Calu3 (cell line): ENCODE data around the gene EMILIN3. TPM values are rescaled to one million over a fixed set of nuclear protein-coding genes. Genes with fewer than 3 reads are reported as not detected.

Source experiments
- BruUV-seq: library from RNA; stranded (reverse); fragments of 400-500 nt; replicated peaks from 2 replicates; lab custom pipeline; 2021; lab: Mats Ljungman, UMichigan
- CTCF ChIA-PET: fragments of 300-600 bp; sonication (Branson Sonifier 250); formaldehyde crosslinking; loops from one replicate; lab custom pipeline; 2022; ENCODE audit warnings: antibody characterized with exemption; lab: Charles Lee
- DNase-seq: peaks from one replicate; pipeline ENCODE4 v3.0.0; 2022
- H3K27ac Mint-ChIP-seq: one replicate; pipeline ENCODE4 v1.8.0; 2022; ENCODE audit warnings: mixed read lengths; ENCODE audit not compliant: unreplicated experiment
- H3K27me3 Mint-ChIP-seq: one replicate; pipeline ENCODE4 v1.8.0; 2022; ENCODE audit warnings: mixed read lengths; ENCODE audit not compliant: unreplicated experiment
- H3K36me3 Mint-ChIP-seq: one replicate; pipeline ENCODE4 v1.8.0; 2022; ENCODE audit warnings: mild to moderate bottlenecking, moderate library complexity, mixed read lengths; ENCODE audit not compliant: insufficient read depth, unreplicated experiment
- H3K4me1 Mint-ChIP-seq: one replicate; pipeline ENCODE4 v1.8.0; 2022; ENCODE audit warnings: mild to moderate bottlenecking, low read depth, mixed read lengths; ENCODE audit not compliant: unreplicated experiment
- H3K4me3 Mint-ChIP-seq: one replicate; pipeline ENCODE4 v1.8.0; 2022; ENCODE audit warnings: mild to moderate bottlenecking, low read depth, moderate library complexity, mixed read lengths; ENCODE audit not compliant: unreplicated experiment
- H3K9me3 Mint-ChIP-seq: one replicate; pipeline ENCODE4 v1.8.0; 2022; ENCODE audit warnings: low read depth, mixed read lengths; ENCODE audit not compliant: unreplicated experiment
- CTCF ChIP-seq: fragments of 200-600 bp; IDR thresholded peaks from one replicate; pipeline ENCODE4 v1.8.0; 2022; ENCODE audit warnings: antibody characterized with exemption; ENCODE audit not compliant: unreplicated experiment
- intact Hi-C: fragments of 100-400 bp; cut with micrococcal nuclease; formaldehyde crosslinking; loops from one replicate; pipeline ENCODE4 v1.10.0; 2022; ENCODE audit not compliant: unreplicated experiment
- total RNA-seq: library from RNA; stranded (reverse); gene quantifications from 2 replicates; pipeline ENCODE4 v1.2.3, GENCODE V29; 2022

EMILIN3 gene
- total RNA-seq, 1 experiment from 2014 or later, result not detected

DNA sequence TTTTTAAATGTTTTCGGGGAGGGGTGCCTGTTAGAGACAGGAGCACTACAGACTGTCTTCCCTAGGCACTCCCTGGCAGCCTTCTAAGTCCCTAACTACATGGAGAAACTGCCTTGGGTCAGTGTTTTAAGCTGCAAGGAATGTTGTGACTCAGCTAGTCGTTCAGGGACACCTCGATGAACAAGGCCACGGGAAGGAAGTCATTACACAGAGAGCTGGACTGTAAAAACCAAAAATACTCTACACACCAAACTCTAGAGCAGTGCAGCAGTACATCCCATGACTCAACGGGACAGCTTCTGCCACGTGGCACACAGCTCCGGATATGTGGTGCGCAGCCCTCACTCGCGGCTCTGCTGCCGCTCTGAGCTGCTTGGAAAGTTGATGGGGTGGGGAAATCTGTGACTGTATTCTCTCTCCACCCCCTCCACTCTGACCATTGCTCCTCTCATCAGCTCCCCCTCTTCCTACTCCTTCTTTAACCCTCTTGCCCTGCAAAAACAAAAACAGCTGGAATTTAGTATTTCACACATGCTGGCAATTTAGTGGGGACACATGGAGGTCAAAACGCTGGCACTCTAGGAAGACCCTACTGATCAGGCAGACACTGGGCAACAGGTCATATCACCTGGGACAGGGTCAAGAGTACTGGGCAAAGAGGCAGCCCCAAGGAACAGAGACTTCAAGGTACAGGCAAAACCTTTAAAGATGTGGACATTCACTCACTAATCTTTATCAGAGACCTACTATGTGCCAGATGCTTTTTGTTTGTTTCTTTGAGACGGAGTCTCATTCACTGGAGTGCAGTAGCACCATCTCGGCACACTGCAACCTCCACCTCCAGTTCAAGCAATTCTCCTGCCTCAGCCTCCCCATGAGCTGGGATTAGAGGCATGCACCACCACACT, 36.9 kb downstream of the EMILIN3 start:
- Mint-ChIP-seq H3K27ac (peak overlapping the region; percentile 20), H3K36me3 (no peaks in the 10 kb centered on the region), H3K4me1 (peaks cover 18% of the 10 kb centered on the region), H3K4me3 (no peak overlapping the region), H3K27me3 (no peaks in the 10 kb centered on the region), H3K9me3 (no peaks in the 10 kb centered on the region)
- no TSS peak for BruUV-seq
- peak; percentile 41 for DNase-seq
- TF ChIP-seq CTCF, result no peak
- CTCF ChIA-PET, result interaction anchor here (0.6 to 2.1 kb wide), 7 partner anchors 8 to 157 kb away, joined by 3 to 15 read pairs (median 3); partner anchors contain the start of gene LPIN3
- intact Hi-C loops, result no loop called here

DNA sequence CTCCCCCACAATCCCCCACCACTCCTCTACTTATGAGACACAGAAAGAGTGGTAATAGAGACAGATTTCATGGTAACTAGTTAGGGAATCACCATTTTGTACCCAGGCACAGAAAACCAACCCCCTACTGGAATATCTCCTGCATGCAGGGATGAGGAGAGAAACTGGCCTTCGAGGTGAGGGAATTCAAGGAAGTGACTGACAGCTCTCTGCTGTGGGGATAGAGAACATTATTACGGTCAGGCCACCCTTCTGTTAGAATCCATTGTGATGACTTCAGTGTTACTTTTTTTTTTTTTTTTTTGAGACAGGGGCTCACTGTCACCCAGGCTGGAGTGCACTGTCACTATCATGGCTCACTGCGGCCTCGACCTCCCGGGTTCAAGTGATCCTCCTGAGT, 39.4 kb downstream of the EMILIN3 start:
- H3K4me3 Mint-ChIP-seq, result no peak overlapping the region
- DNase-seq, result no peak
- no peaks in the 10 kb centered on the region for H3K36me3 Mint-ChIP-seq
- H3K27me3 Mint-ChIP-seq, result no peaks in the 10 kb centered on the region
- no peaks in the 10 kb centered on the region for H3K9me3 Mint-ChIP-seq
- H3K27ac Mint-ChIP-seq, result no peak overlapping the region
- intact Hi-C loops, result no loop called here
- H3K4me1 Mint-ChIP-seq, result peaks cover 18% of the 10 kb centered on the region
- TF ChIP-seq CTCF, result no peak
- BruUV-seq, result no TSS peak
- CTCF ChIA-PET, result interaction anchor here (0.8 to 1.5 kb wide), 2 partner anchors 9 to 400 kb away, joined by 3 to 4 read pairs; partner anchors contain the start of gene ZHX3

DNA sequence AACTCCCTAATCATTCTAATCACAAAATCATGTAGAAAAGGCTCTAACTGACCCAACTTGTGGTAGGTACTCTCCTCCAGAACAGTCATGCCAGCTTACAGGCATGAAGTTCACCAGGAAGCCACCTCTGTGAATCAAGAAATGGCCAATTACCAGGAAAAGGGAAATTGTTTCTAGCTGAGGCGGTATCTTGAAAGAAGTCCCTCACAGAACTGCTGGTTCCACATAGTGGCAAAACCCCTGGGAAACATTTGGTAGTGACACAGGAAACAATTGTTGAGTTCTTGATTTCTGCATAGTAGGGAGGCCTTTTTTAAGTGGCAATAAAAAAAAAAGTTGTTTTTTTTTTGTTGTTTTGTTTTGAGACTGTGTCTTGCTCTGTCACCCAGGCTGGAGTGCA, 45.6 kb downstream of the EMILIN3 start:
- TF ChIP-seq CTCF, result no peak
- no TSS peak for BruUV-seq
- CTCF ChIA-PET, result interaction anchor here (0.5 to 1.7 kb wide), 3 partner anchors 9 to 250 kb away, joined by 3 to 8 read pairs (median 5); partner anchors contain the start of gene LPIN3
- H3K4me1 Mint-ChIP-seq, result peaks cover 36% of the 10 kb centered on the region
- intact Hi-C loops, result no loop called here
- no peak for DNase-seq
- H3K27ac Mint-ChIP-seq, result no peak overlapping the region
- H3K9me3 Mint-ChIP-seq, result no peaks in the 10 kb centered on the region
- no peak overlapping the region for H3K4me3 Mint-ChIP-seq
- H3K27me3 Mint-ChIP-seq, result no peaks in the 10 kb centered on the region
- peaks cover 13% of the 10 kb centered on the region for H3K36me3 Mint-ChIP-seq

DNA sequence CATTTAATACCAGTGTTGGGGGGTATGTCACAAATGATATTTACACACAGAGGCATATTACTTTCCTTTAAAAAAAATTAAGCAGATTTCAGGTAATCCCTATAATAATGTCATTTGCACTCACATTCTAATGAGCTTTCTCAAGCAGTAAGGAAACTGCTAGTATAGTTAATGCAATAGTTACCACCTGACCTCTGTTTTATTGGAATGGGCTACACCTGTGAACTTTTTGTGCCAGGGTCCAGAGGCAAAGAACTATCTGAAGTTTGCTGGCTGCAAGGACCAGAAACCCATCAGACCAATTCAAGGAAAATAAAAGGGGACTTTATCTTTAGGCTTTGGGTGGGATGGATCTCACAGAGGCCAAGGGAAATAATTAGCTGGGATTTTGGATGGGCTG, 46.2 kb downstream of the EMILIN3 start:
- TF ChIP-seq CTCF, result no peak
- Mint-ChIP-seq H3K4me3 (no peak overlapping the region), H3K27ac (no peak overlapping the region), H3K9me3 (no peaks in the 10 kb centered on the region), H3K4me1 (peaks cover 38% of the 10 kb centered on the region), H3K36me3 (peaks cover 13% of the 10 kb centered on the region), H3K27me3 (no peaks in the 10 kb centered on the region)
- DNase-seq, result no peak
- CTCF ChIA-PET, result interaction anchor here (0.5 to 1.7 kb wide), 3 partner anchors 9 to 250 kb away, joined by 3 to 8 read pairs (median 5); partner anchors contain the start of gene LPIN3
- BruUV-seq, result no TSS peak
- intact Hi-C loops, result no loop called here
